Nephron (organoid): ENCODE data around the gene SPHKAP.

ENCODE experiments used
- H3K27ac Mint-ChIP-seq, 3 experiments: 2 replicates each; pipeline ENCODE4 v1.8.0; 2020; ENCODE audit warnings: mixed read lengths in 3 of 3, mild to moderate bottlenecking in 2 of 3, moderate library complexity in 1 of 3
- H3K27me3 Mint-ChIP-seq: 2 replicates; pipeline ENCODE4 v1.8.0; 2021; ENCODE audit warnings: low read depth, mild to moderate bottlenecking, moderate library complexity, mixed read lengths
- H3K36me3 Mint-ChIP-seq: 2 replicates; pipeline ENCODE4 v1.8.0; 2020; ENCODE audit warnings: low read depth, mixed read lengths
- H3K4me1 Mint-ChIP-seq: 2 replicates; pipeline ENCODE4 v1.8.0; 2020; ENCODE audit warnings: mixed read lengths
- H3K4me3 Mint-ChIP-seq, 3 experiments: 2 replicates each; pipeline ENCODE4 v1.8.0; 2020; ENCODE audit warnings: mild to moderate bottlenecking in 3 of 3, mixed read lengths in 3 of 3, moderate library complexity in 2 of 3
- H3K9me3 Mint-ChIP-seq: 2 replicates; pipeline ENCODE4 v1.8.0; 2020; ENCODE audit warnings: mixed read lengths
- TF ChIP-seq, protein P1 (sequence below), 3 experiments: fragments of 200-600 bp; sonication (generic); IDR thresholded peaks; one replicate each; pipeline ENCODE4 v1.5.0; 2021; ENCODE audit warnings: antibody characterized with exemption in 3 of 3; ENCODE audit not compliant: unreplicated experiment in 3 of 3

Gene SPHKAP

DNA sequence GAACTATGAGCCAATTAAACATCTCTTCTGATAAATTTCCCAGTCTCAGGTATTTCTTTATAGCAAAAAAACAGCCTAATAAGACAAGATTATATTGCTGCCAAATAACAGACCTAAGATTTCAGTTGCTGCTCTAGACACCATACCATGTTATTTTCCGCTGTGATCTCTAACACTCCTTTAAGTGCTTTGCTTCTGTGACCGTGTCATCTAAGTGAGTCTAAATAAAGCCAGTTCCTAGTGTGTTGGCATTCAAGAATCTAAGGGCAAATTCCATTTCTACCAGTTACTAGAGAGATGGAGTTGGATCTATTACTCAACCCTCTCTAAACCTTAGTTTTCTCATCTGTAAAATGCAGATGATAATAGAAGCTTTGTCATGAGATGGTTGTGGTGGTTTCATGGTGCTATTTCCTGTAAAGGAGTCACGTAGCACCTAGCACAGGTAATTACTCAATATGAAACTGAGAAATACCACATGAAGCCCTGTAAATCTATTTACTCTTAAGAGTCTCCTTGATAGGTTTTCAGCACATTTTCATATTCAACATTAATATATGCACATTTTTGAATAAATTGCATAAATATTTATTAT lies 40.5 kb downstream of the SPHKAP start:
- Mint-ChIP-seq H3K4me1 (no peaks in the 10 kb centered on the region), H3K27me3 (no peaks in the 10 kb centered on the region), H3K36me3 (no peaks in the 10 kb centered on the region), H3K4me3 (no peak overlapping the region), H3K27ac (no peak overlapping the region), H3K9me3 (no peaks in the 10 kb centered on the region)
- TF ChIP-seq, protein P1, sequence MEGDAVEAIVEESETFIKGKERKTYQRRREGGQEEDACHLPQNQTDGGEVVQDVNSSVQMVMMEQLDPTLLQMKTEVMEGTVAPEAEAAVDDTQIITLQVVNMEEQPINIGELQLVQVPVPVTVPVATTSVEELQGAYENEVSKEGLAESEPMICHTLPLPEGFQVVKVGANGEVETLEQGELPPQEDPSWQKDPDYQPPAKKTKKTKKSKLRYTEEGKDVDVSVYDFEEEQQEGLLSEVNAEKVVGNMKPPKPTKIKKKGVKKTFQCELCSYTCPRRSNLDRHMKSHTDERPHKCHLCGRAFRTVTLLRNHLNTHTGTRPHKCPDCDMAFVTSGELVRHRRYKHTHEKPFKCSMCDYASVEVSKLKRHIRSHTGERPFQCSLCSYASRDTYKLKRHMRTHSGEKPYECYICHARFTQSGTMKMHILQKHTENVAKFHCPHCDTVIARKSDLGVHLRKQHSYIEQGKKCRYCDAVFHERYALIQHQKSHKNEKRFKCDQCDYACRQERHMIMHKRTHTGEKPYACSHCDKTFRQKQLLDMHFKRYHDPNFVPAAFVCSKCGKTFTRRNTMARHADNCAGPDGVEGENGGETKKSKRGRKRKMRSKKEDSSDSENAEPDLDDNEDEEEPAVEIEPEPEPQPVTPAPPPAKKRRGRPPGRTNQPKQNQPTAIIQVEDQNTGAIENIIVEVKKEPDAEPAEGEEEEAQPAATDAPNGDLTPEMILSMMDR (IDR thresholded peaks at IDR 0.05; ENCODE audit: unreplicated experiment in 3 of 3), result no peak

DNA sequence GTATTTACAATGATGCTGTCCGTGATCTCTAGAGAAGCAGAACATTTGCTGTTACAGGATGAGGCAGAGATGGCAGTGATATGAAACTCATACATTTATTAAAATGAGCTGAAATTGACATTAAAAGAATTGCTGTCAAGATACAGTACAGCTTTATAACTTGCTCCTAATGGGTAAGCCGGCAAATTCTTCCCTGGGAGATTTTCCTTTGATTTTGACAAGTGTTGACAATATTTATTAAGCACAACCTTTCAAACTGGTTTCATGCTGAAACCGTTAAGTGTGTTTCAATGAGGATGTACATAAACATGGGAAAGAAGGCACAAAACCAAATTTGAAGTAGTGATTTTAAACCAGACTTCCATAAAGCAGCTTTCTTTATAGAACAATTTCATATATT lies 45.5 kb downstream of the SPHKAP start:
- Mint-ChIP-seq H3K27ac (no peak overlapping the region), H3K36me3 (no peaks in the 10 kb centered on the region), H3K27me3 (no peaks in the 10 kb centered on the region), H3K4me3 (no peak overlapping the region), H3K4me1 (no peaks in the 10 kb centered on the region), H3K9me3 (no peaks in the 10 kb centered on the region)
- TF ChIP-seq, protein P1 (IDR thresholded peaks at IDR 0.05; ENCODE audit: unreplicated experiment in 3 of 3), result no peak

DNA sequence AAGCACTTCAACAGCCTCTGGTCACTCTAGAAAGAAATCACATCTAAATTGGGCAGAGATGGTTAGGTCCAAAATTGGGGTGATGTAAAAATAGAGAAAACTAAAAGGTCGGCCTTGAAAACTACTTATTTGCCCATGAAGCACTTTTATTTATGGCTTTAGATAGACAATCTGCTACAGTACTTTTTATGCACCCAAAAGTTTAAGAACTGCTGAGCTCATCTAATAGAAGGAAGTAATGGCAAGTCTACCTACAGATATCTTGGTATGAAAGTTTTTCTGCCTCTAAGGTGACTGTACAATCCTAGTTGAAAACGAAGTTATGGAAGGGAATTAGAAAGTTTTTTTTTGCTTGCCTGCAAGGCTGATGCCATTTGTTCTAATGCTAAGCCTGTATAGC lies 46.2 kb downstream of the SPHKAP start:
- H3K27me3 Mint-ChIP-seq, result no peaks in the 10 kb centered on the region
- no peaks in the 10 kb centered on the region for H3K4me1 Mint-ChIP-seq
- no peak overlapping the region for H3K27ac Mint-ChIP-seq
- TF ChIP-seq, protein P1 (IDR thresholded peaks at IDR 0.05; ENCODE audit: unreplicated experiment in 3 of 3), result no peak
- no peak overlapping the region for H3K4me3 Mint-ChIP-seq
- H3K36me3 Mint-ChIP-seq, result no peaks in the 10 kb centered on the region
- H3K9me3 Mint-ChIP-seq, result no peaks in the 10 kb centered on the region

DNA sequence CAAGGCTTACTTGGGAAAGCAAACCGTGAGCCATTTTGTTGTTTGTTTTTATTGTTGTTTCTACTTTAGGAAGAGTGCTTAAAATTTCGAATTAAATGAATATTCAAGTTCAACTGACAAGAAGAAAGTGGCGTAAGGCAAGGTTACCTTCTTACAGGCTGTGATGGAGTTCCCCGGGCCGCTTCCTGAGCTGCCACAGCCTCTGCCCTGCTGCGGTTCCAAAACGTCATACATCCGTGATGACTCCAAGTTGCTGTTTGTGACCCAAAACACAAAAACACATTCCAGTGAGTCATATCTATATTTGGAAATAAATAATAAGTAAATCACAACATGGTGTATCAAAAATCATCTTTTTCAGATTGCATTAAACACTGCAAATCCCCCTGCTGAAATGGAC lies 49.7 kb downstream of the SPHKAP start:
- Mint-ChIP-seq H3K36me3 (no peaks in the 10 kb centered on the region), H3K4me1 (no peaks in the 10 kb centered on the region), H3K9me3 (no peaks in the 10 kb centered on the region), H3K27ac (no peak overlapping the region), H3K4me3 (no peak overlapping the region), H3K27me3 (no peaks in the 10 kb centered on the region)
- TF ChIP-seq, protein P1 (IDR thresholded peaks at IDR 0.05; ENCODE audit: unreplicated experiment in 3 of 3), result no peak

DNA sequence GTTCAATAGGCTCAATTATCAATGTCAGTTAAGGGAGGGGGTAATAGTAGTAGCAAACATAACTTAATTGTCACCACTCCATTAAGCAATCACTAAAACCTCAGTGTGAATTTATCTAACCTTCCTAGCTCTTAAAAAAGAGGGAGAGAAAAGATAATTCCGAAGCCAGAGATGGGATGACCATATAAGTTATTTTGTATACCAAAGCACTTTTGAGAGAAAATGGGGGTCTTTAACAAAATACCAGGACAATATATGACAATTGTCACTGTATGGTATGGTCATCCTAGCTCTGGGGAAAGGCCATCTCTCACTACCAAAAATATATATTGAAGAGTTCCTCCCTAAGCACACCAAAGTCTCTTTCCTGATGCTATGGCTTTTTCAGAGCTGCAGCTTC lies 55.1 kb downstream of the SPHKAP start:
- H3K4me1 Mint-ChIP-seq, result no peaks in the 10 kb centered on the region

DNA sequence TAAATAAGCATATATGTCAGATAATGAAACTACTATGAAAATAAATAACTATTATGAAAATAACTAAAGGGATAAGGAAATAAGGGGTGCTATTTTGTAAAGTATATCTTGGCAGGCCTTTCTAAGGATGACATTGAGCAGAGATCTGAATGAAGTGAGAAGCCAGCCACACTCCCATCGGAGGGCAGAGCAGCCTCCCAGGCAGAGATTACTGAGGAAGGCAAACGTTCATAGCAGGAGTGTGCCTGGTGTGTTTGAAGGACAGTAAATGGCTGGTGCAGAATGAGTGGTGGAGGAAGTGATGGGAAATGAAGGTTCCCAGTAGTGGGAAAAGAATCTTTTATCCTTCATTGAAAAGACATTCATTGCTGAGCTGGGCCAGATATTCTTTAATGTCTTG lies 62.5 kb downstream of the SPHKAP start:
- TF ChIP-seq, protein P1 (IDR thresholded peaks at IDR 0.05; ENCODE audit: unreplicated experiment in 3 of 3), result no peak
- H3K27ac Mint-ChIP-seq, result no peak overlapping the region
- no peaks in the 10 kb centered on the region for H3K27me3 Mint-ChIP-seq
- H3K4me3 Mint-ChIP-seq, result no peak overlapping the region
- H3K36me3 Mint-ChIP-seq, result no peaks in the 10 kb centered on the region
- peaks cover 5% of the 10 kb centered on the region for H3K4me1 Mint-ChIP-seq
- no peaks in the 10 kb centered on the region for H3K9me3 Mint-ChIP-seq

More for the DNA sequence above, 55.1 kb downstream of the SPHKAP start:
- no peaks in the 10 kb centered on the region for H3K36me3 Mint-ChIP-seq
- H3K27ac Mint-ChIP-seq, result no peak overlapping the region
- no peaks in the 10 kb centered on the region for H3K9me3 Mint-ChIP-seq
- H3K4me3 Mint-ChIP-seq, result no peak overlapping the region
- no peaks in the 10 kb centered on the region for H3K27me3 Mint-ChIP-seq
- TF ChIP-seq, protein P1 (IDR thresholded peaks at IDR 0.05; ENCODE audit: unreplicated experiment in 3 of 3), result no peak
